Endothelial cell (in vitro differentiated cells): Measurements from ENCODE around the gene STYX. TPM values are rescaled to one million over a fixed set of nuclear protein-coding genes. Genes with fewer than 3 reads are reported as not detected.
A peak's percentile ranks its signal among the peaks of the same experiment; 100 is the strongest.

Experiments used
- DNase-seq: peaks from one replicate; pipeline ENCODE4 v3.0.0; 2021; ENCODE audit warnings: low spot score
- H3K27ac Mint-ChIP-seq: one replicate; pipeline ENCODE4 v1.8.0; 2021; ENCODE audit warnings: mixed read lengths, inconsistent platforms; ENCODE audit not compliant: unreplicated experiment
- H3K27me3 Mint-ChIP-seq: one replicate; pipeline ENCODE4 v1.8.0; 2021; ENCODE audit warnings: mild to moderate bottlenecking, moderate library complexity, mixed read lengths, inconsistent platforms; ENCODE audit not compliant: unreplicated experiment
- H3K36me3 Mint-ChIP-seq: one replicate; pipeline ENCODE4 v1.8.0; 2021; ENCODE audit warnings: mild to moderate bottlenecking, low read depth, mixed read lengths, inconsistent platforms; ENCODE audit not compliant: unreplicated experiment
- H3K4me1 Mint-ChIP-seq: one replicate; pipeline ENCODE4 v1.8.0; 2021; ENCODE audit warnings: mild to moderate bottlenecking, mixed read lengths, inconsistent platforms; ENCODE audit not compliant: unreplicated experiment
- H3K4me3 Mint-ChIP-seq: one replicate; pipeline ENCODE4 v1.8.0; 2021; ENCODE audit warnings: mild to moderate bottlenecking, mixed read lengths, inconsistent platforms; ENCODE audit not compliant: unreplicated experiment
- H3K9me3 Mint-ChIP-seq: one replicate; pipeline ENCODE4 v1.8.0; 2021; ENCODE audit warnings: mixed read lengths, inconsistent platforms; ENCODE audit not compliant: unreplicated experiment
- CTCF ChIP-seq: fragments of 200-600 bp; sonication (generic); IDR thresholded peaks from one replicate; pipeline ENCODE4 v1.5.0; 2021; ENCODE audit warnings: antibody characterized with exemption; ENCODE audit not compliant: unreplicated experiment
- total RNA-seq: library from RNA; stranded (reverse); fragmentation: NEBNext Ultra II Directional; extraction: Animal tissue kit (Norgen Biotek cat#: 25700); gene quantifications from one replicate; pipeline ENCODE4 v1.2.1, GENCODE V29; 2021; ENCODE audit not compliant: unreplicated experiment

Gene STYX
- total RNA-seq, 1 donor from 2014 or later, result 17.0 TPM

DNA sequence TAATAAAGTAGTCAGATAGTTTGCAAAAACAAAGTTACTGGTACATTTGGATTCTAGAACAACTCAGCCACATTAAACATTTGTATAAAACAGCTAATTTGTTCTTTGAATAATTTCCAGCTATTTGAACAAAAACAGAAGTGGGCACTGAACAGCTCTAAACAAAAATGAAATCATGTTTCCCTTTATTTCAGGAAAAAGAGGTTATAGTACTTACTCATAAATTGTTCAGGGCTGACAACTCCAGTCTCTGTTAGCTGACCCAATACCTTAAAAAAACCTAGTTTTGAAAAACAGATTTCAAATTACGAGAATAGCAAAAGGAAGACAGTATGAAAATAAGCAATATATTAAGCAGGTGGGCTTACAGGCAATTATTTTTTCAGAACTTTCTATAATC is 53.2 kb downstream of the STYX start:
- Mint-ChIP-seq H3K27me3 (no peaks in the 10 kb centered on the region), H3K9me3 (no peaks in the 10 kb centered on the region), H3K36me3 (no peaks in the 10 kb centered on the region), H3K4me3 (no peak overlapping the region), H3K27ac (no peak overlapping the region), H3K4me1 (no peaks in the 10 kb centered on the region)
- no peak for TF ChIP-seq CTCF
- DNase-seq, result no peak

GRCh38 chr14:52786887-52787286 is 56.9 kb downstream of the STYX start:
- Mint-ChIP-seq H3K9me3 (no peaks in the 10 kb centered on the region), H3K4me1 (peaks cover 14% of the 10 kb centered on the region), H3K36me3 (no peaks in the 10 kb centered on the region), H3K4me3 (no peak overlapping the region), H3K27me3 (peaks cover 7% of the 10 kb centered on the region), H3K27ac (no peak overlapping the region)
- DNase-seq, result no peak
- TF ChIP-seq CTCF, result no peak

DNA sequence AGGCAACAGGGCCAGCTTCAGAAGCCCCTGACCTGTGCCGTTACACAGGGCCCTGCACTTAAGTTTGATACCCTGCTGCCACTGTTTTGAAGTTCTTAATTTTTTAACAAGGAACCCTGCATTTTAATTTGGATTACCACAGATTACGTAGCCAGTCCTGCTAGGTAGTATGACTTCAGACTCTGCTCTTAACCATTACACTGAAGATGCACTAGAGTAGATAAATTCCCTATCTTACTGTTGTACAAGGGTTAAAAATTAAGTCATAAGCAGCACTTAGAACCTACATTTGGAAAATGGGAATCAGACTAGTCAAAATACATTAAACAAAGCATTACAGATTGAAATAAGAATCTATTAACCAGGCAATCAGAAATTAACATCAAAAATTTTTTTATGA is 59.2 kb downstream of the STYX start:
- DNase-seq, result no peak
- H3K27me3 Mint-ChIP-seq, result peaks cover 7% of the 10 kb centered on the region
- no peaks in the 10 kb centered on the region for H3K36me3 Mint-ChIP-seq
- peaks cover 18% of the 10 kb centered on the region for H3K4me1 Mint-ChIP-seq
- no peaks in the 10 kb centered on the region for H3K9me3 Mint-ChIP-seq
- H3K27ac Mint-ChIP-seq, result no peak overlapping the region
- no peak for TF ChIP-seq CTCF
- no peak overlapping the region for H3K4me3 Mint-ChIP-seq

DNA sequence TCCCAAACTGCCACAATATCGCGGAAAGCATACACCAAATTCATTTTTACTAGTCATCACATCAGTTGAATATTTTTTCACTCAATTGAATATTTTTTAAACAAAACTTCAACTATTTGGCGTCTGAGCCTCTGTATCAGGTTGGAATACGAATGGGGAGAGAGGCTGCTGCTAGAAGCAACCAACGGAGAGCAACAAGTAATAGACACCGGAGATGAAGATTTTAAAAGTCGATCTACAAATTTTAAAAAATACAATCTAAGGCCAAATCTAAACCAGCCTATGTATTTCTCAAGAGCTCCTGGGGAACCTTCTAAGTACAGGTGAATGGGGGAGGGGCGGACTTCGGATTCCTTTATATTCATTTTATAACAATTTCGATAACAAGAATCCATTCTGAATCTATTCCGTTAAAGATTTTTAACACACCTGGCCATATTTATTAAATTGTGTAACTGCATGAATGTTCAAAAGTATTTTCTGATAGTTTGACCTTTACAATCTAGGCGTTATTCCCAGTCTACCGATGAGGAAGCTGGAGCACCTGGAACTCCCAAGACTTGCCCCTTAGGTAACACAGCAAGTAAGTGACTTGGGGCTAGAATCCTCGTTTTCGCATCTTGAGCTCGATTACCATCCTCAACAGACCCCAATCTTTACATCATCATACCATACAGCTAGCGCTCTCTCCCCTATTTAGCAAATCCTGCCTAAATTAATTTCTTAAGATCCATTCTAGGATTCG is 60.2 kb downstream of the STYX start:
- H3K4me1 Mint-ChIP-seq, result peaks cover 18% of the 10 kb centered on the region
- no peaks in the 10 kb centered on the region for H3K9me3 Mint-ChIP-seq
- no peak for TF ChIP-seq CTCF
- H3K4me3 Mint-ChIP-seq, result peak overlapping the region; percentile 93
- H3K36me3 Mint-ChIP-seq, result peaks cover 2% of the 10 kb centered on the region
- DNase-seq, result no peak
- no peak overlapping the region for H3K27ac Mint-ChIP-seq
- H3K27me3 Mint-ChIP-seq, result peaks cover 9% of the 10 kb centered on the region

GRCh38 chr14:52790756-52791222 is 60.8 kb downstream of the STYX start:
- Mint-ChIP-seq H3K36me3 (peaks cover 3% of the 10 kb centered on the region), H3K9me3 (no peaks in the 10 kb centered on the region), H3K4me3 (peak overlapping the region; percentile 93), H3K27ac (peak overlapping the region; percentile 38), H3K4me1 (peaks cover 18% of the 10 kb centered on the region), H3K27me3 (peaks cover 10% of the 10 kb centered on the region)
- no peak for DNase-seq
- no peak for TF ChIP-seq CTCF
